Measurements from ENCODE around the gene PCDH9.

DNA sequence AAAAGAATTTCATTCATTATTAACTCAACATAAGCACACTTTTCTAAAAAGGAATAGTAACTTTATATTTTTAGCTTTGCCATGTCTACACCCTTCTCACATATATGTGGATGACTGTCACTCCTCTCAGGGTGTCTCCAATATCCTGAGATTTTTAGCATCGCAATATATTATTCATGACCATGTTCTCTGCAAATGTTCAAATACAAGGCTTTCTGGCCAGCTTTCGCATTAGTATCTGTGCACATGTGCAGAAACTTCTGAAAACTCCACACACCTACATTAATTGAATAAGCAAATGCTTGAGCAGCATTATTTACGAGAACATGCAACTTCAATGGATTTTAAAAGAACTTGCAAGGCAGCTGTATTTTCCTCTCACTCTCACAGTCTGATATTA, 334.8 kb downstream of the PCDH9 start:
- TF ChIP-seq, protein P1, sequence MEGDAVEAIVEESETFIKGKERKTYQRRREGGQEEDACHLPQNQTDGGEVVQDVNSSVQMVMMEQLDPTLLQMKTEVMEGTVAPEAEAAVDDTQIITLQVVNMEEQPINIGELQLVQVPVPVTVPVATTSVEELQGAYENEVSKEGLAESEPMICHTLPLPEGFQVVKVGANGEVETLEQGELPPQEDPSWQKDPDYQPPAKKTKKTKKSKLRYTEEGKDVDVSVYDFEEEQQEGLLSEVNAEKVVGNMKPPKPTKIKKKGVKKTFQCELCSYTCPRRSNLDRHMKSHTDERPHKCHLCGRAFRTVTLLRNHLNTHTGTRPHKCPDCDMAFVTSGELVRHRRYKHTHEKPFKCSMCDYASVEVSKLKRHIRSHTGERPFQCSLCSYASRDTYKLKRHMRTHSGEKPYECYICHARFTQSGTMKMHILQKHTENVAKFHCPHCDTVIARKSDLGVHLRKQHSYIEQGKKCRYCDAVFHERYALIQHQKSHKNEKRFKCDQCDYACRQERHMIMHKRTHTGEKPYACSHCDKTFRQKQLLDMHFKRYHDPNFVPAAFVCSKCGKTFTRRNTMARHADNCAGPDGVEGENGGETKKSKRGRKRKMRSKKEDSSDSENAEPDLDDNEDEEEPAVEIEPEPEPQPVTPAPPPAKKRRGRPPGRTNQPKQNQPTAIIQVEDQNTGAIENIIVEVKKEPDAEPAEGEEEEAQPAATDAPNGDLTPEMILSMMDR (IDR thresholded peaks at IDR 0.05; ENCODE audit: low read depth, low read length): no peak
- TF ChIP-seq, protein P2, sequence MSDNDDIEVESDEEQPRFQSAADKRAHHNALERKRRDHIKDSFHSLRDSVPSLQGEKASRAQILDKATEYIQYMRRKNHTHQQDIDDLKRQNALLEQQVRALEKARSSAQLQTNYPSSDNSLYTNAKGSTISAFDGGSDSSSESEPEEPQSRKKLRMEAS (IDR thresholded peaks at IDR 0.05; ENCODE audit: low read depth, low read length): no peak
- no peak for TF ChIP-seq POLR2A (IDR thresholded peaks at IDR 0.05; ENCODE audit: extremely low read depth, insufficient read length)
